Endodermal cell (in vitro differentiated cells): ENCODE data around the gene PLBD2. TPM values are rescaled to one million over a fixed set of nuclear protein-coding genes. Genes with fewer than 3 reads are reported as not detected.

ENCODE experiments used
- DNase-seq: peaks from one replicate; pipeline ENCODE4 v3.0.0-alpha.2; 2017
- H3K27ac ChIP-seq: 2 replicates; pipeline ENCODE4 v1.5.1; 2013; ENCODE audit warnings: mild to moderate bottlenecking, low read depth, low read length, moderate library complexity
- H3K27me3 ChIP-seq: 2 replicates; pipeline ENCODE4 v1.6.1; 2013; ENCODE audit warnings: mild to moderate bottlenecking, low read length, moderate library complexity; ENCODE audit not compliant: insufficient read depth, control insufficient read depth, poor library complexity, severe bottlenecking
- H3K36me3 ChIP-seq: 2 replicates; pipeline ENCODE4 v1.7.0; 2013; ENCODE audit warnings: mild to moderate bottlenecking, low read length, moderate library complexity; ENCODE audit not compliant: control insufficient read depth, insufficient read depth
- H3K4me1 ChIP-seq: one replicate; pipeline ENCODE4 v1.7.0; 2013; ENCODE audit warnings: low read length; ENCODE audit not compliant: control insufficient read depth, insufficient read depth
- H3K4me3 ChIP-seq: 2 replicates; pipeline ENCODE4 v1.5.1; 2013; ENCODE audit warnings: mild to moderate bottlenecking, low read length, moderate library complexity
- H3K9ac ChIP-seq: 2 replicates; pipeline ENCODE4 v1.6.1; 2013; ENCODE audit warnings: mild to moderate bottlenecking, low read length, moderate library complexity; ENCODE audit not compliant: poor library complexity, severe bottlenecking; ENCODE audit errors: extremely low read depth
- H3K9me3 ChIP-seq: 2 replicates; pipeline ENCODE4 v1.6.1; 2013; ENCODE audit warnings: mild to moderate bottlenecking, low read length, moderate library complexity; ENCODE audit not compliant: control insufficient read depth
- H3K27ac Mint-ChIP-seq: 2 replicates; pipeline ENCODE4 v1.8.0; 2020; ENCODE audit warnings: mixed read lengths
- H3K27me3 Mint-ChIP-seq: 2 replicates; pipeline ENCODE4 v1.8.0; 2021; ENCODE audit warnings: mild to moderate bottlenecking, mixed read lengths; ENCODE audit not compliant: insufficient read depth
- H3K36me3 Mint-ChIP-seq: 2 replicates; pipeline ENCODE4 v1.8.0; 2020; ENCODE audit warnings: low read depth, mixed read lengths
- H3K4me1 Mint-ChIP-seq: 2 replicates; pipeline ENCODE4 v1.8.0; 2020; ENCODE audit warnings: mixed read lengths
- H3K4me3 Mint-ChIP-seq: 2 replicates; pipeline ENCODE4 v1.8.0; 2020; ENCODE audit warnings: mild to moderate bottlenecking, moderate library complexity, mixed read lengths
- H3K9me3 Mint-ChIP-seq: 2 replicates; pipeline ENCODE4 v1.8.0; 2020; ENCODE audit warnings: mild to moderate bottlenecking, mixed read lengths
- CTCF ChIP-seq: fragments of 200-600 bp; sonication (generic); conservative IDR thresholded peaks from 2 replicates; pipeline ENCODE4 v1.5.0; 2021; ENCODE audit warnings: antibody characterized with exemption, mild to moderate bottlenecking
- WGBS, 2 experiments: methylation state at CpG; one replicate each; pipeline versions ENCODE4 v1.1.5 to v1.1.7; 2013; ENCODE audit warnings: missing lambda C conversion rate in 2 of 2, mixed read lengths in 1 of 2; ENCODE audit not compliant: insufficient coverage in 1 of 2, insufficient read length in 1 of 2; 5-methylcytosine and 5-hydroxymethylcytosine counted together
- total RNA-seq, 2 donors: library from RNA; stranded (reverse); fragmentation: NEBNext Ultra II Directional in 1 of 2; extraction: Animal tissue kit (Norgen Biotek cat#: 25700) in 1 of 2; gene quantifications; 2 replicates in 1 of 2; 3 replicates in 1 of 2; pipeline ENCODE4 v1.2.1, GENCODE V29; 2021

Gene PLBD2
- total RNA-seq, 2 donors from 2014 or later: 19.6 to 27.6 TPM

DNA sequence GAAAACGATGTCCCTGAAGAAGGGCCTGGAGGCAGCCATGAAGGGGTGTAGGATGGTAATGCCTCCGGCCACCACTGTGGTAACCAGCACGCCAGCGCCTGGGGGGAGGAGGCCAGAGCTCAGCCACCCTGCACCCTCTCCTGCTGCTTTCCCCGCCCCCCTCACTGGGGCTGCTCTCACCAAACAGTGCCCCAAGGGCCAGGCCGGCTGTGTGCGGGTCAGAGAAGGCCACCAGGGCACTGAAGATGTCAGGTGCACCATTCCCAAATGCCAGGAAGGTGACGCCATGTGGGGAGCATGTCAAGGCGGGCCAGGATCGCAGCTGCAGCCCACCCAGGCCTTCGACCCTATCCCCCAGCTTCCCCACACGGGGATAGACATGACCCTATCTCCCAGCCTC is 38.0 kb upstream of the PLBD2 start:
- Histone ChIP-seq H3K4me1 (no peaks in the 10 kb centered on the region), H3K36me3 (peaks cover 10% of the 10 kb centered on the region), H3K27me3 (no peaks in the 10 kb centered on the region), H3K9ac (no peak overlapping the region), H3K27ac (no peak overlapping the region), H3K4me3 (no peak overlapping the region), H3K9me3 (peaks cover 5% of the 10 kb centered on the region)
- Mint-ChIP-seq H3K36me3 (peaks cover 23% of the 10 kb centered on the region), H3K27me3 (no peaks in the 10 kb centered on the region), H3K4me3 (no peak overlapping the region), H3K9me3 (peaks cover 3% of the 10 kb centered on the region), H3K4me1 (no peaks in the 10 kb centered on the region), H3K27ac (peak overlapping the region; percentile 49)
- WGBS, 2 experiments: 73 to 80% methylated on average over 3 to 12 of the region's 12 CpGs
- TF ChIP-seq CTCF: no peak
- DNase-seq: no peak

- H3K9ac ChIP-seq: no peak overlapping the region
- H3K4me3 Mint-ChIP-seq: no peak overlapping the region
- TF ChIP-seq CTCF: no peak
- no peak overlapping the region for H3K27ac Mint-ChIP-seq
- peaks cover 3% of the 10 kb centered on the region for H3K9me3 Mint-ChIP-seq
- H3K4me1 ChIP-seq: no peaks in the 10 kb centered on the region
- H3K36me3 ChIP-seq: peaks cover 10% of the 10 kb centered on the region
- H3K27me3 ChIP-seq: no peaks in the 10 kb centered on the region
- 100% methylated on average over 2 of the region's 2 CpGs for WGBS, 2 experiments
- H3K36me3 Mint-ChIP-seq: peaks cover 23% of the 10 kb centered on the region
- H3K9me3 ChIP-seq: peaks cover 5% of the 10 kb centered on the region
- H3K4me1 Mint-ChIP-seq: no peaks in the 10 kb centered on the region
- no peaks in the 10 kb centered on the region for H3K27me3 Mint-ChIP-seq
- no peak for DNase-seq
- H3K4me3 ChIP-seq: no peak overlapping the region
- H3K27ac ChIP-seq: no peak overlapping the region
Measured at GRCh38 chr12:113322343-113322742, 36.0 kb upstream of the PLBD2 start.

GRCh38 chr12:113325916-113326315 is 32.5 kb upstream of the PLBD2 start:
- no peak overlapping the region for H3K9ac ChIP-seq
- no peaks in the 10 kb centered on the region for H3K4me1 ChIP-seq
- 92 to 100% methylated on average over 1 to 3 of the region's 3 CpGs for WGBS, 2 experiments
- Mint-ChIP-seq H3K4me3 (no peak overlapping the region), H3K9me3 (peaks cover 3% of the 10 kb centered on the region), H3K4me1 (no peaks in the 10 kb centered on the region), H3K36me3 (peaks cover 9% of the 10 kb centered on the region), H3K27ac (no peak overlapping the region), H3K27me3 (no peaks in the 10 kb centered on the region)
- DNase-seq: no peak
- H3K27ac ChIP-seq: no peak overlapping the region
- no peaks in the 10 kb centered on the region for H3K27me3 ChIP-seq
- no peak overlapping the region for H3K4me3 ChIP-seq
- H3K36me3 ChIP-seq: no peaks in the 10 kb centered on the region
- peaks cover 5% of the 10 kb centered on the region for H3K9me3 ChIP-seq
- TF ChIP-seq CTCF: no peak
